HepG2 (cell line): Measurements from ENCODE around the gene PDK2. TPM values are rescaled to one million over a fixed set of nuclear protein-coding genes. Genes with fewer than 3 reads are reported as not detected.

ENCODE experiments used
- CAMTA2 ChIP-seq: sonication (generic); formaldehyde crosslinking; IDR thresholded peaks from 2 replicates; pipeline ENCODE4 v1.4.0; 2020; ENCODE audit warnings: mild to moderate bottlenecking, missing genetic modification reagents, borderline replicate concordance
- CENPBD1 ChIP-seq: sonication (generic); formaldehyde crosslinking; IDR thresholded peaks from 2 replicates; pipeline ENCODE4 v1.8.0; 2022; ENCODE audit warnings: missing genetic modification reagents, low read depth, mild to moderate bottlenecking, borderline replicate concordance
- EP300 ChIP-seq, 3 experiments: sonication (generic) in 1 of 3; formaldehyde crosslinking in 1 of 3; IDR thresholded peaks; 2 replicates each; pipeline versions ENCODE4 v1.5.1 to v1.6.1; 2011 to 2020; ENCODE audit warnings: low read depth in 2 of 3, low read length in 2 of 3, borderline replicate concordance in 1 of 3, improper control_type of control experiment in 1 of 3, mild to moderate bottlenecking in 1 of 3, missing genetic modification reagents in 1 of 3, moderate library complexity in 1 of 3
- EZH2 ChIP-seq: conservative IDR thresholded peaks from 2 replicates; pipeline ENCODE4 v1.6.1; 2012; ENCODE audit warnings: mild to moderate bottlenecking, low read depth, low read length, moderate library complexity
- IKZF5 ChIP-seq: IDR thresholded peaks from 2 replicates; pipeline ENCODE4 v1.6.1; 2018; ENCODE audit warnings: missing genetic modification reagents, mild to moderate bottlenecking, missing compliant biosample characterization
- KLF16 ChIP-seq, 2 experiments: sonication (generic) in 1 of 2; formaldehyde crosslinking in 1 of 2; IDR thresholded peaks; 2 replicates each; pipeline versions ENCODE4 v1.6.1 to v1.8.0; 2016 to 2023; ENCODE audit warnings: missing genetic modification reagents in 2 of 2, missing compliant biosample characterization in 1 of 2
- NFKBIZ ChIP-seq: IDR thresholded peaks from 2 replicates; pipeline ENCODE4 v1.6.1; 2018; ENCODE audit warnings: missing genetic modification reagents, missing compliant biosample characterization
- NFYB ChIP-seq: sonication (generic); formaldehyde crosslinking; IDR thresholded peaks from 2 replicates; pipeline ENCODE4 v1.4.0; 2020; ENCODE audit warnings: missing genetic modification reagents
- RARA ChIP-seq: IDR thresholded peaks from 2 replicates; pipeline ENCODE4 v1.6.1; 2016; ENCODE audit warnings: missing genetic modification reagents, missing compliant biosample characterization
- SP1 ChIP-seq, 2 experiments: fragments of 450-650 bp in 1 of 2; sonication (generic) in 1 of 2; formaldehyde crosslinking in 1 of 2; IDR thresholded peaks; 2 replicates each; pipeline versions ENCODE4 v1.4.0 to v1.6.1; 2016 to 2020; ENCODE audit warnings: missing genetic modification reagents in 1 of 2
- TCF7 ChIP-seq: sonication (generic); IDR thresholded peaks from 2 replicates; pipeline ENCODE4 v1.6.1; 2016; ENCODE audit warnings: antibody characterized with exemption, low read depth
- ZBTB21 ChIP-seq: sonication (generic); formaldehyde crosslinking; IDR thresholded peaks from 2 replicates; pipeline ENCODE4 v1.4.0; 2020; ENCODE audit warnings: missing genetic modification reagents
- ZBTB38 ChIP-seq: sonication (generic); formaldehyde crosslinking; IDR thresholded peaks from 2 replicates; pipeline ENCODE4 v1.5.1; 2020; ENCODE audit warnings: mild to moderate bottlenecking, missing genetic modification reagents
- ZBTB42 ChIP-seq: sonication (generic); formaldehyde crosslinking; IDR thresholded peaks from 2 replicates; pipeline ENCODE4 v1.5.0; 2020; ENCODE audit warnings: mild to moderate bottlenecking, missing genetic modification reagents
- ZMYM2 ChIP-seq: sonication (generic); formaldehyde crosslinking; IDR thresholded peaks from 2 replicates; pipeline ENCODE4 v1.8.0; 2022; ENCODE audit warnings: mild to moderate bottlenecking, missing genetic modification reagents
- ZNF550 ChIP-seq: sonication (generic); formaldehyde crosslinking; IDR thresholded peaks from 2 replicates; pipeline ENCODE4 v1.4.0; 2020; ENCODE audit warnings: mild to moderate bottlenecking, missing genetic modification reagents, borderline replicate concordance
- ZNF660 ChIP-seq: sonication (generic); formaldehyde crosslinking; IDR thresholded peaks from 2 replicates; pipeline ENCODE4 v1.5.1; 2020; ENCODE audit warnings: mild to moderate bottlenecking, low read depth, missing genetic modification reagents, borderline replicate concordance
- polyA plus RNA-seq, 8 experiments: library from polyadenylated mRNA; depleted of rRNA in 3 of 8; stranded (reverse) in 7 of 8; unstranded in 1 of 8; fragments of >200 nt; fragmentation: Illumina TruSeq in 4 of 8; extraction: Trizol in 4 of 8; gene quantifications; 2 replicates each; pipeline versions ENCODE4 v1.2.1 to v1.2.3, GENCODE V29; 2011 to 2016; ENCODE audit warnings: low read depth in 4 of 8, missing spikeins in 1 of 8, mixed read lengths in 1 of 8; ENCODE audit not compliant: insufficient read depth in 1 of 8
- total RNA-seq, 5 experiments: library from RNA; depleted of rRNA; stranded (reverse); fragments of >200 nt; fragmentation: Illumina TruSeq; extraction: Trizol; gene quantifications; 2 replicates each; pipeline ENCODE4 v1.2.3, GENCODE V29; 2016; ENCODE audit warnings: low read depth in 1 of 5
- TF ChIP-seq, protein P1 (sequence below): sonication (generic); formaldehyde crosslinking; IDR thresholded peaks from 2 replicates; pipeline ENCODE4 v1.9.0; 2021; ENCODE audit warnings: missing genetic modification reagents, mild to moderate bottlenecking, borderline replicate concordance
- TF ChIP-seq, protein P2 (sequence below): sonication (generic); formaldehyde crosslinking; IDR thresholded peaks from 2 replicates; pipeline ENCODE4 v1.5.1; 2020; ENCODE audit warnings: missing genetic modification reagents, mild to moderate bottlenecking, borderline replicate concordance
- TF ChIP-seq, protein P3 (sequence below): sonication (generic); formaldehyde crosslinking; IDR thresholded peaks from 2 replicates; pipeline ENCODE4 v1.4.0; 2020; ENCODE audit warnings: missing genetic modification reagents

The PDK2 gene
- total and polyA plus RNA-seq, 2 of the 13 experiments (the other 11 are each of a cell fraction or from before 2014, with no cell fraction given) = 18.5 to 59.7 TPM

DNA sequence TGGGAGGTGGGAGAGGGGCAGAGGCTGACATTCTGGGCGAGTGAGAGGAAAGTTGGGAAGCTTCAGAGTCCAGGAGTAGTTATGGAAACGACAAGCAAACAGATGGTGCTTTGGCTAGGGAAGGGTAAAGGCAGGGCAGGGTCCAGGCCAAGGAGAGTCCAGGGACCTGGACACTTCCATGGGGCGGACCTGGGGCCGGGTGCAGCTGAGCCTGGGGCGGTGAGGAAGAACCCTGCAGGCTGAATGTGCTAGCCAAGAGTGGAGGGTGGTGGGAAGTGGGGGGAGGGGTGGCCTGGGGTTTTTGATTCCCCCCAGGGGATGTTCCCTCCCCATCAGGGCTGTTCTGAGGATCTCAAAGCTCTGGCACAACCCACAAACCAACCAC lies 52.7 kb downstream of the PDK2 start (continued):
- no peak for TF ChIP-seq CENPBD1 (CRISPR knock-in tag)
- TF ChIP-seq, protein P1, sequence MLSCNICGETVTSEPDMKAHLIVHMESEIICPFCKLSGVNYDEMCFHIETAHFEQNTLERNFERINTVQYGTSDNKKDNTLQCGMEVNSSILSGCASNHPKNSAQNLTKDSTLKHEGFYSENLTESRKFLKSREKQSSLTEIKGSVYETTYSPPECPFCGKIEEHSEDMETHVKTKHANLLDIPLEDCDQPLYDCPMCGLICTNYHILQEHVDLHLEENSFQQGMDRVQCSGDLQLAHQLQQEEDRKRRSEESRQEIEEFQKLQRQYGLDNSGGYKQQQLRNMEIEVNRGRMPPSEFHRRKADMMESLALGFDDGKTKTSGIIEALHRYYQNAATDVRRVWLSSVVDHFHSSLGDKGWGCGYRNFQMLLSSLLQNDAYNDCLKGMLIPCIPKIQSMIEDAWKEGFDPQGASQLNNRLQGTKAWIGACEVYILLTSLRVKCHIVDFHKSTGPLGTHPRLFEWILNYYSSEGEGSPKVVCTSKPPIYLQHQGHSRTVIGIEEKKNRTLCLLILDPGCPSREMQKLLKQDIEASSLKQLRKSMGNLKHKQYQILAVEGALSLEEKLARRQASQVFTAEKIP = no peak
- TF ChIP-seq RARA = peak; percentile 66
- no peak for TF ChIP-seq ZNF660 (CRISPR knock-in tag)
- peak in 1 of 2 experiments; percentile 19; a peak in 1 of 4 replicates for TF ChIP-seq EP300 (IDR thresholded peaks at IDR 0.05; ENCODE audit: low read depth in 2 of 2, low read length in 2 of 2)
- no peak for TF ChIP-seq EP300 (CRISPR knock-in tag; IDR thresholded peaks at IDR 0.05; ENCODE audit: borderline replicate concordance)
- TF ChIP-seq EZH2 = no peak
- TF ChIP-seq ZBTB38 (CRISPR knock-in tag) = no peak
- TF ChIP-seq IKZF5 (CRISPR knock-in tag) = no peak
- TF ChIP-seq ZMYM2 (CRISPR knock-in tag) = no peak
- TF ChIP-seq ZBTB21 (CRISPR knock-in tag) = no peak
- TF ChIP-seq CAMTA2 = no peak
- TF ChIP-seq ZBTB42 (CRISPR knock-in tag) = no peak
- 0 out of 4 replicates have a peak, but pooled peaks of 1 of the 2 experiments have one; percentile 17 for TF ChIP-seq KLF16 (CRISPR knock-in tag; IDR thresholded peaks at IDR 0.05)
- TF ChIP-seq NFYB (CRISPR knock-in tag) = no peak
- TF ChIP-seq, protein P2, sequence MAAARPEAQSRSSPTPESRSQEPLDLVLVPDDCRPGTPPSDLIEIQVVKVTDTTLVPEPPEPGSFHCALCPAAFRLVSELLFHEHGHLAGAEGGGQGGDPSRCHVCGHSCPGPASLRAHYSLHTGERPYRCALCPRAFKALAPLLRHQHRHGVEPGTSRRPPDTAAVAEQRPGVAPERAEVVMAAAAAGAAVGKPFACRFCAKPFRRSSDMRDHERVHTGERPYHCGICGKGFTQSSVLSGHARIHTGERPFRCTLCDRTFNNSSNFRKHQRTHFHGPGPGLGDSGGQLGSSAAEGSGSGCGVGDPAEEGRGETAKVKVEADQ = no peak
- no peak for TF ChIP-seq TCF7
- TF ChIP-seq SP1 (IDR thresholded peaks at IDR 0.05) = no peak
- no peak for TF ChIP-seq SP1 (CRISPR knock-in tag; IDR thresholded peaks at IDR 0.05)
- TF ChIP-seq ZNF550 (CRISPR knock-in tag) = no peak
- no peak for TF ChIP-seq NFKBIZ
- TF ChIP-seq, protein P3, sequence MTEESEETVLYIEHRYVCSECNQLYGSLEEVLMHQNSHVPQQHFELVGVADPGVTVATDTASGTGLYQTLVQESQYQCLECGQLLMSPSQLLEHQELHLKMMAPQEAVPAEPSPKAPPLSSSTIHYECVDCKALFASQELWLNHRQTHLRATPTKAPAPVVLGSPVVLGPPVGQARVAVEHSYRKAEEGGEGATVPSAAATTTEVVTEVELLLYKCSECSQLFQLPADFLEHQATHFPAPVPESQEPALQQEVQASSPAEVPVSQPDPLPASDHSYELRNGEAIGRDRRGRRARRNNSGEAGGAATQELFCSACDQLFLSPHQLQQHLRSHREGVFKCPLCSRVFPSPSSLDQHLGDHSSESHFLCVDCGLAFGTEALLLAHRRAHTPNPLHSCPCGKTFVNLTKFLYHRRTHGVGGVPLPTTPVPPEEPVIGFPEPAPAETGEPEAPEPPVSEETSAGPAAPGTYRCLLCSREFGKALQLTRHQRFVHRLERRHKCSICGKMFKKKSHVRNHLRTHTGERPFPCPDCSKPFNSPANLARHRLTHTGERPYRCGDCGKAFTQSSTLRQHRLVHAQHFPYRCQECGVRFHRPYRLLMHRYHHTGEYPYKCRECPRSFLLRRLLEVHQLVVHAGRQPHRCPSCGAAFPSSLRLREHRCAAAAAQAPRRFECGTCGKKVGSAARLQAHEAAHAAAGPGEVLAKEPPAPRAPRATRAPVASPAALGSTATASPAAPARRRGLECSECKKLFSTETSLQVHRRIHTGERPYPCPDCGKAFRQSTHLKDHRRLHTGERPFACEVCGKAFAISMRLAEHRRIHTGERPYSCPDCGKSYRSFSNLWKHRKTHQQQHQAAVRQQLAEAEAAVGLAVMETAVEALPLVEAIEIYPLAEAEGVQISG (CRISPR knock-in tag) = no peak; the same call in 1 of the 2 replicates
